ENCODE results near the gene SIPA1L3. TPM values are rescaled to one million over a fixed set of nuclear protein-coding genes. Genes with fewer than 3 reads are reported as not detected.

The SIPA1L3 gene
- total and polyA plus RNA-seq, 2 of the 13 experiments (the other 11 are each of a cell fraction or from before 2014, with no cell fraction given): 5.5 to 7.7 TPM

- TF ChIP-seq, protein P1, sequence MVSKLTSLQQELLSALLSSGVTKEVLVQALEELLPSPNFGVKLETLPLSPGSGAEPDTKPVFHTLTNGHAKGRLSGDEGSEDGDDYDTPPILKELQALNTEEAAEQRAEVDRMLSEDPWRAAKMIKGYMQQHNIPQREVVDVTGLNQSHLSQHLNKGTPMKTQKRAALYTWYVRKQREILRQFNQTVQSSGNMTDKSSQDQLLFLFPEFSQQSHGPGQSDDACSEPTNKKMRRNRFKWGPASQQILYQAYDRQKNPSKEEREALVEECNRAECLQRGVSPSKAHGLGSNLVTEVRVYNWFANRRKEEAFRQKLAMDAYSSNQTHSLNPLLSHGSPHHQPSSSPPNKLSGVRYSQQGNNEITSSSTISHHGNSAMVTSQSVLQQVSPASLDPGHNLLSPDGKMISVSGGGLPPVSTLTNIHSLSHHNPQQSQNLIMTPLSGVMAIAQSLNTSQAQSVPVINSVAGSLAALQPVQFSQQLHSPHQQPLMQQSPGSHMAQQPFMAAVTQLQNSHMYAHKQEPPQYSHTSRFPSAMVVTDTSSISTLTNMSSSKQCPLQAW (CRISPR knock-in tag; IDR thresholded peaks at IDR 0.05): peak; percentile 83
- TF ChIP-seq RAD21 (CRISPR knock-in tag; IDR thresholded peaks at IDR 0.05): no peak
- no peak for TF ChIP-seq ZNF34 (CRISPR knock-in tag; IDR thresholded peaks at IDR 0.05; ENCODE audit: borderline replicate concordance)
- no peak for TF ChIP-seq SMARCC2 (IDR thresholded peaks at IDR 0.05)
- no peak for TF ChIP-seq ZBTB46 (CRISPR knock-in tag; IDR thresholded peaks at IDR 0.05; ENCODE audit: borderline replicate concordance)
- TF ChIP-seq CHD4 (IDR thresholded peaks at IDR 0.05; ENCODE audit: borderline replicate concordance, low read length): no peak
- no peak; the same call in 1 of the 2 replicates for TF ChIP-seq ZNF709 (CRISPR knock-in tag; IDR thresholded peaks at IDR 0.05)
- TF ChIP-seq, protein P2, sequence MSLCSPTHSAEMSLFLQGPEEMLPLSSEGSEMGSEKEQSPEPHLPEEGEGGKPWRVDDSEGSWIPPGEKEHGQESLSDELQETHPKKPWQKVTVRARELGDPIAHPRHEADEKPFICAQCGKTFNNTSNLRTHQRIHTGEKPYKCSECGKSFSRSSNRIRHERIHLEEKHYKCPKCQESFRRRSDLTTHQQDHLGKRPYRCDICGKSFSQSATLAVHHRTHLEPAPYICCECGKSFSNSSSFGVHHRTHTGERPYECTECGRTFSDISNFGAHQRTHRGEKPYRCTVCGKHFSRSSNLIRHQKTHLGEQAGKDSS (CRISPR knock-in tag; IDR thresholded peaks at IDR 0.05; ENCODE audit: borderline replicate concordance, low read depth): no peak; the same call in 1 of the 2 replicates
- TF ChIP-seq ZNF841 (CRISPR knock-in tag; IDR thresholded peaks at IDR 0.05; ENCODE audit: borderline replicate concordance): no peak
- no peak for TF ChIP-seq NFRKB (IDR thresholded peaks at IDR 0.05)
- peak; percentile 55; the same call in 1 of the 2 replicates for TF ChIP-seq IKZF5 (CRISPR knock-in tag; IDR thresholded peaks at IDR 0.05)
- no peak for TF ChIP-seq ZBTB1 (CRISPR knock-in tag; IDR thresholded peaks at IDR 0.05; ENCODE audit: borderline replicate concordance)
- TF ChIP-seq FOXJ3 (CRISPR knock-in tag; IDR thresholded peaks at IDR 0.05; ENCODE audit: borderline replicate concordance): no peak; the same call in 1 of the 2 replicates
- no peak for TF ChIP-seq CC2D1A (CRISPR knock-in tag; IDR thresholded peaks at IDR 0.05)
- peak; percentile 82; the same call in 1 of the 2 replicates for TF ChIP-seq ZSCAN21 (CRISPR knock-in tag; IDR thresholded peaks at IDR 0.05; ENCODE audit: borderline replicate concordance)
- TF ChIP-seq, protein P3, sequence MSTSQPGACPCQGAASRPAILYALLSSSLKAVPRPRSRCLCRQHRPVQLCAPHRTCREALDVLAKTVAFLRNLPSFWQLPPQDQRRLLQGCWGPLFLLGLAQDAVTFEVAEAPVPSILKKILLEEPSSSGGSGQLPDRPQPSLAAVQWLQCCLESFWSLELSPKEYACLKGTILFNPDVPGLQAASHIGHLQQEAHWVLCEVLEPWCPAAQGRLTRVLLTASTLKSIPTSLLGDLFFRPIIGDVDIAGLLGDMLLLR (CRISPR knock-in tag; IDR thresholded peaks at IDR 0.05): 0 out of 2 replicates have a peak, but pooled peaks have one; percentile 34
- no peak for TF ChIP-seq GTF2F1 (IDR thresholded peaks at IDR 0.05; ENCODE audit: low read length)
- no peak for TF ChIP-seq ZNF354B (CRISPR knock-in tag; IDR thresholded peaks at IDR 0.05)
- TF ChIP-seq MAFG (CRISPR knock-in tag; IDR thresholded peaks at IDR 0.05): no peak
- TF ChIP-seq MTA3 (CRISPR knock-in tag; IDR thresholded peaks at IDR 0.05): no peak
- TF ChIP-seq DMAP1 (CRISPR knock-in tag; IDR thresholded peaks at IDR 0.05): peak; percentile 39; the same call in 1 of the 2 replicates
- TF ChIP-seq ZNF337 (CRISPR knock-in tag; IDR thresholded peaks at IDR 0.05; ENCODE audit: borderline replicate concordance, low read depth): no peak; the same call in 1 of the 2 replicates
- TF ChIP-seq ZNF720 (CRISPR knock-in tag; IDR thresholded peaks at IDR 0.05): no peak
Observed at GRCh38 chr19:37906869-37907734, at the start of gene SIPA1L3 (continued).
